A673 (cell line): ENCODE results near the gene UFSP1. TPM values are rescaled to one million over a fixed set of nuclear protein-coding genes. Genes with fewer than 3 reads are reported as not detected.

Experiments
- BruUV-seq: library from RNA; stranded (reverse); fragments of 400-500 nt; replicated peaks from 2 replicates; lab custom pipeline; 2021; lab: Mats Ljungman, UMichigan
- CTCF ChIA-PET: fragments of 300-600 bp; sonication (Branson Sonifier 250); formaldehyde crosslinking; loops from one replicate; lab custom pipeline; 2022; ENCODE audit warnings: antibody characterized with exemption; lab: Charles Lee
- POLR2A ChIA-PET: fragments of 300-600 bp; sonication (Branson Sonifier 250); formaldehyde crosslinking; loops from one replicate; lab custom pipeline; 2022; ENCODE audit warnings: antibody characterized with exemption; ENCODE audit not compliant: low non-redundant PET; lab: Charles Lee
- DNase-seq: peaks from one replicate; pipeline ENCODE4 v3.0.0-alpha.2; 2015; ENCODE audit warnings: low spot score
- H3K27ac ChIP-seq: fragments of 200-600 bp; sonication (generic); 2 replicates; pipeline ENCODE4 v1.5.1; 2016; ENCODE audit warnings: mixed run types, low read depth, mild to moderate bottlenecking, mixed read lengths, antibody characterized with exemption, low read length; ENCODE audit not compliant: poor library complexity, severe bottlenecking
- H3K27me3 ChIP-seq: fragments of 200-600 bp; sonication (generic); replicated peaks from 2 replicates; pipeline ENCODE4 v1.6.1; 2017; ENCODE audit warnings: mixed run types, low read depth, mild to moderate bottlenecking, mixed read lengths, antibody characterized with exemption, low read length; ENCODE audit not compliant: insufficient read depth, poor library complexity
- H3K36me3 ChIP-seq: fragments of 200-600 bp; sonication (generic); 2 replicates; pipeline ENCODE4 v1.6.1; 2016; ENCODE audit warnings: mixed run types, mild to moderate bottlenecking, mixed read lengths, antibody characterized with exemption, low read length; ENCODE audit not compliant: insufficient read depth, poor library complexity, severe bottlenecking
- H3K4me1 ChIP-seq: fragments of 200-600 bp; sonication (generic); 2 replicates; pipeline ENCODE4 v1.6.1; 2017; ENCODE audit warnings: mixed run types, mild to moderate bottlenecking, mixed read lengths, antibody characterized with exemption, low read length; ENCODE audit not compliant: insufficient read depth, poor library complexity, severe bottlenecking
- H3K4me3 ChIP-seq: fragments of 200-600 bp; sonication (generic); 2 replicates; pipeline ENCODE4 v1.5.1; 2016; ENCODE audit warnings: low read depth, mixed run types, mild to moderate bottlenecking, mixed read lengths, low read length; ENCODE audit not compliant: poor library complexity, severe bottlenecking
- H3K9me3 ChIP-seq: fragments of 200-600 bp; sonication (generic); 2 replicates; pipeline ENCODE4 v1.6.1; 2016; ENCODE audit warnings: mixed run types, low read depth, mild to moderate bottlenecking, mixed read lengths, antibody characterized with exemption, low read length; ENCODE audit not compliant: poor library complexity, severe bottlenecking
- CTCF ChIP-seq: fragments of 300-800, 200-600 bp; sonication (generic); conservative IDR thresholded peaks from 2 replicates; pipeline ENCODE4 v1.5.1; 2017; ENCODE audit warnings: low read depth, mild to moderate bottlenecking, antibody characterized with exemption, low read length, moderate library complexity, mixed read lengths
- EZH2 ChIP-seq: fragments of 200-600 bp; sonication (generic); IDR thresholded peaks from 2 replicates; pipeline ENCODE4 v1.6.1; 2017; ENCODE audit warnings: borderline replicate concordance, low read depth, mild to moderate bottlenecking, mixed read lengths, antibody characterized with exemption, low read length; ENCODE audit not compliant: poor library complexity, severe bottlenecking
- intact Hi-C: fragments of 100-400 bp; cut with micrococcal nuclease; formaldehyde crosslinking; loops from one replicate; pipeline ENCODE4 v1.10.0; 2022; ENCODE audit not compliant: unreplicated experiment
- total RNA-seq: library from RNA; stranded (reverse); gene quantifications from 2 replicates; pipeline ENCODE4 v1.2.3, GENCODE V29; 2021

The UFSP1 gene
- total RNA-seq, 1 experiment from 2014 or later: 5.0 TPM

GRCh38 chr7:100890653-100891567 is 1.4 kb upstream of the UFSP1 start:
- H3K27me3 ChIP-seq: peaks cover under 1% of the 10 kb centered on the region
- BruUV-seq: no TSS peak
- DNase-seq: no peak
- no peak for TF ChIP-seq EZH2
- TF ChIP-seq CTCF: no peak
- H3K4me3 ChIP-seq: peak overlapping the region; percentile 56
- intact Hi-C loops: loop anchor here (10.0 kb wide), 1 partner anchor 304 kb away; no protein-coding TSS in a partner anchor
- ChIA-PET POLR2A (interaction anchor here (0.8 kb wide), 1 partner anchor 16 kb away, joined by 4 read pairs; the partner anchor contains the start of gene SRRT), CTCF (interaction anchor here (1.6 kb wide), 1 partner anchor 91 kb away, joined by 9 read pairs; no protein-coding TSS in a partner anchor)
- peaks cover 25% of the 10 kb centered on the region for H3K4me1 ChIP-seq
- H3K9me3 ChIP-seq: no peaks in the 10 kb centered on the region
- H3K36me3 ChIP-seq: peaks cover 30% of the 10 kb centered on the region
- no peak overlapping the region for H3K27ac ChIP-seq

- POLR2A ChIA-PET: interaction anchor here (2.1 kb wide), 1 partner anchor 13 kb away, joined by 4 read pairs; the partner anchor contains the start of gene SRRT
- CTCF ChIA-PET: interaction anchor here (0.5 kb wide), 1 partner anchor 189 kb away, joined by 11 read pairs; no protein-coding TSS in a partner anchor
- H3K27ac ChIP-seq: peak overlapping the region; percentile 77
- H3K9me3 ChIP-seq: no peaks in the 10 kb centered on the region
- H3K4me1 ChIP-seq: peaks cover 24% of the 10 kb centered on the region
- H3K36me3 ChIP-seq: peaks cover 54% of the 10 kb centered on the region
- H3K27me3 ChIP-seq: no peaks in the 10 kb centered on the region
- no peak for TF ChIP-seq EZH2
- no peak for TF ChIP-seq CTCF
- TSS peak; percentile 64 for BruUV-seq
- peak; percentile 24 for DNase-seq
- peak overlapping the region; percentile 56 for H3K4me3 ChIP-seq
- intact Hi-C loops: no loop called here
These were observed 1.1 kb downstream of the UFSP1 start for GRCh38 chr7:100888291-100888987.

GRCh38 chr7:100887516-100888290 is 1.8 kb downstream of the UFSP1 start:
- H3K9me3 ChIP-seq: no peaks in the 10 kb centered on the region
- H3K27me3 ChIP-seq: no peaks in the 10 kb centered on the region
- H3K4me1 ChIP-seq: peaks cover 24% of the 10 kb centered on the region
- H3K4me3 ChIP-seq: peak overlapping the region; percentile 56
- intact Hi-C loops: no loop called here
- DNase-seq: peak; percentile 52
- peak overlapping the region; percentile 77 for H3K27ac ChIP-seq
- POLR2A ChIA-PET: interaction anchor here (0.7 to 2.1 kb wide), 2 partner anchors 13 to 182 kb away, joined by 4 to 6 read pairs; partner anchors contain the start of genes POP7 and SRRT
- TF ChIP-seq CTCF (no peak), EZH2 (no peak)
- H3K36me3 ChIP-seq: peaks cover 61% of the 10 kb centered on the region
- CTCF ChIA-PET: interaction anchor here (0.5 to 1.0 kb wide), 2 partner anchors 172 to 183 kb away, joined by 3 to 4 read pairs; no protein-coding TSS in a partner anchor
- TSS peak; percentile 81 for BruUV-seq
